SK-N-SH treated with all-trans-retinoic acid at 6 μM for 48 hours (cell line): ENCODE data around the gene KLK8.

Experiments
- ATAC-seq: fragments of 200-7000 bp; cut with Tn5 transposase; 3 replicates; pipeline ENCODE4 v1.9.1; 2020; ENCODE audit warnings: mild to moderate bottlenecking, moderate library complexity
- ARNTL ChIP-seq: fragments of 450-650 bp; formaldehyde crosslinking; IDR thresholded peaks from 2 replicates; pipeline ENCODE4 v1.5.0; 2020; ENCODE audit warnings: low read depth, mild to moderate bottlenecking, moderate library complexity, borderline replicate concordance
- CSDC2 ChIP-seq: fragments of 250-450 bp; sonication (Bioruptor Pico); IDR thresholded peaks from 2 replicates; pipeline ENCODE4 v1.5.0; 2020; ENCODE audit warnings: mild to moderate bottlenecking, moderate library complexity
- ESRRG ChIP-seq: fragments of 250-450 bp; sonication (Bioruptor Pico); IDR thresholded peaks from 2 replicates; pipeline ENCODE4 v1.6.1; 2021; ENCODE audit warnings: mild to moderate bottlenecking
- GLIS3 ChIP-seq: fragments of 250-450 bp; sonication (Bioruptor Pico); IDR thresholded peaks from 2 replicates; pipeline ENCODE4 v1.5.0; 2020; ENCODE audit warnings: mild to moderate bottlenecking, moderate library complexity
- OSR1 ChIP-seq: fragments of 250-450 bp; sonication (Bioruptor Pico); IDR thresholded peaks from 2 replicates; pipeline ENCODE4 v1.8.0; 2022; ENCODE audit warnings: moderate library complexity, mild to moderate bottlenecking, inconsistent platforms
- POU6F1 ChIP-seq: fragments of 250-450 bp; sonication (Bioruptor Pico); IDR thresholded peaks from 2 replicates; pipeline ENCODE4 v1.8.0; 2021; ENCODE audit warnings: low read depth, mild to moderate bottlenecking, moderate library complexity, borderline replicate concordance
- PPARA ChIP-seq: fragments of 250-450 bp; sonication (Bioruptor Pico); IDR thresholded peaks from 2 replicates; pipeline ENCODE4 v1.5.0; 2020; ENCODE audit warnings: mild to moderate bottlenecking, borderline replicate concordance
- RARB ChIP-seq: fragments of 250-450 bp; sonication (Bioruptor Pico); IDR thresholded peaks from 2 replicates; pipeline ENCODE4 v1.8.0; 2021; ENCODE audit warnings: mild to moderate bottlenecking, moderate library complexity
- SNAI2 ChIP-seq: fragments of 250-450 bp; sonication (Bioruptor Pico); IDR thresholded peaks from 2 replicates; pipeline ENCODE4 v1.5.0; 2020; ENCODE audit warnings: mild to moderate bottlenecking, moderate library complexity
- TCF4 ChIP-seq: fragments of 250-450 bp; sonication (Bioruptor Pico); IDR thresholded peaks from 2 replicates; pipeline ENCODE4 v1.8.0; 2021; ENCODE audit warnings: mild to moderate bottlenecking, moderate library complexity, borderline replicate concordance
- TOX ChIP-seq: fragments of 250-450 bp; sonication (Bioruptor Pico); IDR thresholded peaks from 2 replicates; pipeline ENCODE4 v1.8.0; 2021; ENCODE audit warnings: mild to moderate bottlenecking, moderate library complexity, borderline replicate concordance
- TSHZ2 ChIP-seq: fragments of 250-450 bp; sonication (Bioruptor Pico); IDR thresholded peaks from 2 replicates; pipeline ENCODE4 v1.5.0; 2020; ENCODE audit warnings: mild to moderate bottlenecking, moderate library complexity
- ZC3H10 ChIP-seq: fragments of 250-450 bp; sonication (Bioruptor Pico); IDR thresholded peaks from 2 replicates; pipeline ENCODE4 v1.5.1; 2021; ENCODE audit warnings: mild to moderate bottlenecking, moderate library complexity
- ZFP3 ChIP-seq: fragments of 250-450 bp; sonication (Bioruptor Pico); IDR thresholded peaks from 2 replicates; pipeline ENCODE4 v1.5.0; 2020; ENCODE audit warnings: mild to moderate bottlenecking, moderate library complexity
- ZNF565 ChIP-seq: fragments of 450-650 bp; formaldehyde crosslinking; conservative IDR thresholded peaks from 2 replicates; pipeline ENCODE4 v1.5.0; 2020; ENCODE audit warnings: low read depth, mild to moderate bottlenecking, moderate library complexity
- ZNF70 ChIP-seq: fragments of 450-650 bp; formaldehyde crosslinking; IDR thresholded peaks from 2 replicates; pipeline ENCODE4 v1.5.0; 2020; ENCODE audit warnings: mild to moderate bottlenecking, moderate library complexity
- ZNF8 ChIP-seq: fragments of 450-650 bp; formaldehyde crosslinking; IDR thresholded peaks from 2 replicates; pipeline ENCODE4 v1.5.0; 2020; ENCODE audit warnings: mild to moderate bottlenecking, moderate library complexity
- TF ChIP-seq, protein P1 (sequence below): fragments of 250-450 bp; sonication (Bioruptor Pico); IDR thresholded peaks from 2 replicates; pipeline ENCODE4 v1.5.1; 2020; ENCODE audit warnings: low read depth, mild to moderate bottlenecking, moderate library complexity
- TF ChIP-seq, protein P2 (sequence below): fragments of 250-450 bp; sonication (Bioruptor Pico); IDR thresholded peaks from 2 replicates; pipeline ENCODE4 v1.5.1; 2021; ENCODE audit warnings: mild to moderate bottlenecking, moderate library complexity
- TF ChIP-seq, protein P3 (sequence below): fragments of 250-450 bp; sonication (Bioruptor Pico); IDR thresholded peaks from 2 replicates; pipeline ENCODE4 v1.8.0; 2020; ENCODE audit warnings: mild to moderate bottlenecking, moderate library complexity, borderline replicate concordance

KLK8 gene

DNA sequence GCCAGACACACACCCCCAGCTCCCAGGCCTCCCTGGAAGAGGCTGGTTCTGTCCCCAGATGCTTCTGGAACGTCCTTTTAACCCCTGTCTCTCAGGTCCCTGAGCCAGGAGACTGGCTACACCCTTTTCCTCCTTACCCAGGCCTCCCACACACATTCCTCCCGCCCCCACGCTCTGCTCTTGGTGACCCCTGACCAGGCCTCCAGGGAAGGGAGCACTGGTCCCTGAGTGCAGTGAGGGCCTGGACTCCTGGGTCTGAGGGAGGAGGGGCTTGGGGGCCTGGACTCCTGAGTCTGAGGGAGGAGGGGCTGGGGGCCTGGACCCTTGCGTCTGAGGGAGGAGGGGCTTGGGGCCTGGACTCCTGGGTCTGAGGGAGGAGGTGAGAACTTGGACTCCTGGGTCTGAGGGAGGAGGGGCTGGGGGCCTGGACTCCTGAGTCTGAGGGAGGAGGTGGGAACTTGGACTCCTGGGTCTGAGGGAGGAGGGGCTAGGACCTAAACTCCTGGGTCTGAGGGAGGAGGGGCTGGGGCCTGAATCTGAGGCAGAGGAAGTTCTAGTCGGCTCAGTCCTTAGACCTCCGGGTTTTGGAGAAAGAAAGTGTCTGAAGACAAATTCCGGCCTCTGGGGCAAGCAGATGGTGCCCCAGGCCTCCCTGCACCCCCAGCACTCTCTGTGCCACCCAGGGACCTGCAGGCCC is 32.5 kb downstream of the KLK8 start:
- no peak for TF ChIP-seq TSHZ2 (CRISPR knock-in tag)
- no peak for TF ChIP-seq ZNF8 (CRISPR knock-in tag)
- no peak for TF ChIP-seq ESRRG
- TF ChIP-seq, protein P1, sequence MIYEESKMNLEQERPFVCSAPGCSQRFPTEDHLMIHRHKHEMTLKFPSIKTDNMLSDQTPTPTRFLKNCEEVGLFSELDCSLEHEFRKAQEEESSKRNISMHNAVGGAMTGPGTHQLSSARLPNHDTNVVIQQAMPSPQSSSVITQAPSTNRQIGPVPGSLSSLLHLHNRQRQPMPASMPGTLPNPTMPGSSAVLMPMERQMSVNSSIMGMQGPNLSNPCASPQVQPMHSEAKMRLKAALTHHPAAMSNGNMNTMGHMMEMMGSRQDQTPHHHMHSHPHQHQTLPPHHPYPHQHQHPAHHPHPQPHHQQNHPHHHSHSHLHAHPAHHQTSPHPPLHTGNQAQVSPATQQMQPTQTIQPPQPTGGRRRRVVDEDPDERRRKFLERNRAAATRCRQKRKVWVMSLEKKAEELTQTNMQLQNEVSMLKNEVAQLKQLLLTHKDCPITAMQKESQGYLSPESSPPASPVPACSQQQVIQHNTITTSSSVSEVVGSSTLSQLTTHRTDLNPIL (CRISPR knock-in tag): no peak
- no peak for TF ChIP-seq ARNTL
- TF ChIP-seq ZFP3 (CRISPR knock-in tag): no peak
- TF ChIP-seq TCF4 (CRISPR knock-in tag): no peak
- TF ChIP-seq ZNF565 (CRISPR knock-in tag): no peak
- no peak for TF ChIP-seq PPARA
- TF ChIP-seq, protein P2, sequence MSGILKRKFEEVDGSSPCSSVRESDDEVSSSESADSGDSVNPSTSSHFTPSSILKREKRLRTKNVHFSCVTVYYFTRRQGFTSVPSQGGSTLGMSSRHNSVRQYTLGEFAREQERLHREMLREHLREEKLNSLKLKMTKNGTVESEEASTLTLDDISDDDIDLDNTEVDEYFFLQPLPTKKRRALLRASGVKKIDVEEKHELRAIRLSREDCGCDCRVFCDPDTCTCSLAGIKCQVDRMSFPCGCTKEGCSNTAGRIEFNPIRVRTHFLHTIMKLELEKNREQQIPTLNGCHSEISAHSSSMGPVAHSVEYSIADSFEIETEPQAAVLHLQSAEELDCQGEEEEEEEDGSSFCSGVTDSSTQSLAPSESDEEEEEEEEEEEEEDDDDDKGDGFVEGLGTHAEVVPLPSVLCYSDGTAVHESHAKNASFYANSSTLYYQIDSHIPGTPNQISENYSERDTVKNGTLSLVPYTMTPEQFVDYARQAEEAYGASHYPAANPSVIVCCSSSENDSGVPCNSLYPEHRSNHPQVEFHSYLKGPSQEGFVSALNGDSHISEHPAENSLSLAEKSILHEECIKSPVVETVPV (CRISPR knock-in tag): no peak
- no peak for TF ChIP-seq POU6F1 (CRISPR knock-in tag)
- no peak for TF ChIP-seq OSR1 (CRISPR knock-in tag)
- TF ChIP-seq CSDC2: no peak
- TF ChIP-seq ZNF70 (CRISPR knock-in tag): no peak
- TF ChIP-seq GLIS3: no peak
- TF ChIP-seq TOX (CRISPR knock-in tag): no peak
- TF ChIP-seq ZC3H10 (CRISPR knock-in tag): no peak

GRCh38 chr19:50967929-50968715 is 33.3 kb downstream of the KLK8 start:
- no peak for ATAC-seq
- no peak for TF ChIP-seq SNAI2 (CRISPR knock-in tag)

More for the DNA sequence above, 32.5 kb downstream of the KLK8 start:
- no peak; the same call in 2 of the 3 replicates for ATAC-seq

GRCh38 chr19:50964266-50964665 is 37.1 kb downstream of the KLK8 start:
- TF ChIP-seq, protein P1 (CRISPR knock-in tag): no peak
- TF ChIP-seq RARB (no peak), ZC3H10 (CRISPR knock-in tag) (no peak), SNAI2 (CRISPR knock-in tag) (no peak), TSHZ2 (CRISPR knock-in tag) (no peak)
- TF ChIP-seq, protein P3, sequence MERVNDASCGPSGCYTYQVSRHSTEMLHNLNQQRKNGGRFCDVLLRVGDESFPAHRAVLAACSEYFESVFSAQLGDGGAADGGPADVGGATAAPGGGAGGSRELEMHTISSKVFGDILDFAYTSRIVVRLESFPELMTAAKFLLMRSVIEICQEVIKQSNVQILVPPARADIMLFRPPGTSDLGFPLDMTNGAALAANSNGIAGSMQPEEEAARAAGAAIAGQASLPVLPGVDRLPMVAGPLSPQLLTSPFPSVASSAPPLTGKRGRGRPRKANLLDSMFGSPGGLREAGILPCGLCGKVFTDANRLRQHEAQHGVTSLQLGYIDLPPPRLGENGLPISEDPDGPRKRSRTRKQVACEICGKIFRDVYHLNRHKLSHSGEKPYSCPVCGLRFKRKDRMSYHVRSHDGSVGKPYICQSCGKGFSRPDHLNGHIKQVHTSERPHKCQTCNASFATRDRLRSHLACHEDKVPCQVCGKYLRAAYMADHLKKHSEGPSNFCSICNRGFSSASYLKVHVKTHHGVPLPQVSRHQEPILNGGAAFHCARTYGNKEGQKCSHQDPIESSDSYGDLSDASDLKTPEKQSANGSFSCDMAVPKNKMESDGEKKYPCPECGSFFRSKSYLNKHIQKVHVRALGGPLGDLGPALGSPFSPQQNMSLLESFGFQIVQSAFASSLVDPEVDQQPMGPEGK: no peak

More at GRCh38 chr19:50964266-50964665, 37.1 kb downstream of the KLK8 start:
- ATAC-seq: no peak
